OCI-LY7 (cell line): ENCODE data around the gene PON1. TPM values are rescaled to one million over a fixed set of nuclear protein-coding genes. Genes with fewer than 3 reads are reported as not detected.

ENCODE experiments used
- BruUV-seq: library from RNA; stranded (reverse); fragments of 400-500 nt; replicated peaks from 2 replicates; lab custom pipeline; 2021; lab: Mats Ljungman, UMichigan
- CTCF ChIA-PET: fragments of 300-600 bp; sonication (Branson Sonifier 250); formaldehyde crosslinking; loops from one replicate; lab custom pipeline; 2022; ENCODE audit warnings: antibody characterized with exemption; ENCODE audit not compliant: unreplicated experiment; lab: Charles Lee
- POLR2A ChIA-PET: fragments of 300-600 bp; sonication (Branson Sonifier 250); formaldehyde crosslinking; loops from one replicate; lab custom pipeline; 2022; ENCODE audit warnings: antibody characterized with exemption; lab: Charles Lee
- DNase-seq: peaks from one replicate; pipeline ENCODE4 v3.0.0-alpha.2; 2015; ENCODE audit warnings: low spot score
- H2AFZ ChIP-seq: fragments of 200-600 bp; sonication (generic), shearing (Covaris generic); 2 replicates; pipeline ENCODE4 v1.6.1; 2014; ENCODE audit warnings: mild to moderate bottlenecking, antibody characterized with exemption, low read length, moderate library complexity
- H3K27ac ChIP-seq: fragments of 200-600 bp; sonication (generic); 2 replicates; pipeline ENCODE4 v1.5.1; 2014; ENCODE audit warnings: mixed run types, low read depth, mild to moderate bottlenecking, moderate library complexity, low read length, inconsistent platforms; ENCODE audit not compliant: poor library complexity, severe bottlenecking
- H3K36me3 ChIP-seq: fragments of 200-600 bp; sonication (generic); 2 replicates; pipeline ENCODE4 v1.6.1; 2014; ENCODE audit warnings: mild to moderate bottlenecking, antibody characterized with exemption, low read length, moderate library complexity, mixed read lengths; ENCODE audit not compliant: insufficient read depth
- H3K4me1 ChIP-seq: fragments of 200-600 bp; sonication (generic); 2 replicates; pipeline ENCODE4 v1.5.1; 2014; ENCODE audit warnings: mild to moderate bottlenecking, low read length; ENCODE audit not compliant: insufficient read depth, poor library complexity, severe bottlenecking
- H3K4me2 ChIP-seq: fragments of 200-600 bp; sonication (generic); 2 replicates; pipeline ENCODE4 v1.6.1; 2014; ENCODE audit warnings: mild to moderate bottlenecking, low read length
- H3K4me3 ChIP-seq: fragments of 200-600 bp; sonication (generic); 2 replicates; pipeline ENCODE4 v1.5.1; 2014; ENCODE audit warnings: mild to moderate bottlenecking, low read depth, low read length; ENCODE audit not compliant: poor library complexity, severe bottlenecking
- H3K79me2 ChIP-seq: fragments of 200-600 bp; sonication (generic); 2 replicates; pipeline ENCODE4 v1.6.1; 2016; ENCODE audit warnings: low read depth, mild to moderate bottlenecking, low read length, moderate library complexity, mixed read lengths; ENCODE audit not compliant: insufficient read depth
- H3K9me2 ChIP-seq: fragments of 200-600 bp; sonication (generic); 2 replicates; pipeline ENCODE4 v1.6.1; 2016; ENCODE audit warnings: mild to moderate bottlenecking, low read length, mixed read lengths; ENCODE audit not compliant: insufficient read depth
- H3K9me3 ChIP-seq: fragments of 200-600 bp; sonication (generic); 2 replicates; pipeline ENCODE4 v1.6.1; 2014; ENCODE audit warnings: mild to moderate bottlenecking, mixed run types, low read length, mixed read lengths
- H4K20me1 ChIP-seq: fragments of 200-600 bp; sonication (generic); 2 replicates; pipeline ENCODE4 v1.6.1; 2014; ENCODE audit warnings: mild to moderate bottlenecking, antibody characterized with exemption, low read length, moderate library complexity, mixed read lengths; ENCODE audit not compliant: insufficient read depth
- CTCF ChIP-seq: fragments of 200-600 bp; sonication (generic); conservative IDR thresholded peaks from 2 replicates; pipeline ENCODE4 v1.5.1; 2014; ENCODE audit warnings: mild to moderate bottlenecking, antibody characterized with exemption, low read length, moderate library complexity, mixed read lengths
- EZH2phosphoT487 ChIP-seq: fragments of 200-600 bp; sonication (generic); IDR thresholded peaks from 2 replicates; pipeline ENCODE4 v1.6.1; 2018; ENCODE audit warnings: low read depth, borderline replicate concordance, mild to moderate bottlenecking, mixed run types, antibody characterized with exemption, low read length, moderate library complexity, mixed read lengths
- intact Hi-C: fragments of 100-400 bp; cut with micrococcal nuclease; formaldehyde crosslinking; loops from one replicate; pipeline ENCODE4 v1.10.0; 2022; ENCODE audit not compliant: unreplicated experiment
- total RNA-seq, 2 experiments: library from RNA; depleted of rRNA in 1 of 2; stranded (reverse); fragments of >200 nt in 1 of 2; shearing (Covaris generic) in 1 of 2; gene quantifications; 2 replicates each; pipeline ENCODE4 v1.2.3, GENCODE V29; 2014 to 2022

The PON1 gene
- total RNA-seq, 2 experiments from 2014 or later, result not detected

- Histone ChIP-seq H4K20me1 (no peaks in the 10 kb centered on the region), H2AFZ (no peak overlapping the region), H3K27ac (no peak overlapping the region)
These were observed 6.6 kb upstream of the PON1 start for GRCh38 chr7:95330961-95331337.

DNA sequence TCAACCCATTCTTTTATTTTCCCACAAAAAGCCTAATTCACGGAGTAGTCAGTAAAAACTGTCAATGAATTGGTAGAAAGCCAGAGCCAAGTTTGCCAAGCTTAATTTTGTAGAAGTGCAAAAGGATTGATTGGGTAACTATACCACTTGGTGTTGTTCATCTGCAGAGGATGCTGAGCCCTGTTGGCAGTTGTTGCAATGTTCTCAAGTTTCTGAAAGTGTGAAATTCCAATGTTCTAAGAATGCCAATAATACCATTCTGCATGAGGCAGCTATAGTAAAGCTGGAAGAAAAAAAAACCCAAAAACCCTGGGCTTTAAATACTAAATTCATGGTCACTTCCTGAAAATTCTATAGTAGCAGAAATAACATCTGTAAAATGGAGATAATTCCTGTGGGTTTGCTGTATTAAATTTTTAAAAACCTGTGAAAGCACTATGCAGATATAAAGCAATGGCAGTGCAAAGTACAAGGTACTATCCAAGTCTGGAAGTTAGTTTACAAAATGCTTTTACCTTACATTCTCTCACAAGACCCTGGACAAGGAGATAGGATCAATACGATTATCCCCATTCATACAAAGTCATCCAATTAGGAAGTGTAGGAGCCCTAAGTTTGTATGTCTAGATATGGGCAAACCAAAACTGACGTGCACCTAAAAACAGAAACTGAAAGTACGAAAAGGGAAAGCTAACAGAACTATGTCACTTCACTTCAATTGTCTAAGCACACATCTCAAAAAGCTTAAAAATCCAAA lies 6.0 kb upstream of the PON1 start:
- POLR2A ChIA-PET, result no interaction called here
- Histone ChIP-seq H3K9me3 (no peaks in the 10 kb centered on the region), H3K9me2 (no peaks in the 10 kb centered on the region), H2AFZ (no peak overlapping the region), H3K79me2 (no peaks in the 10 kb centered on the region), H4K20me1 (no peaks in the 10 kb centered on the region), H3K4me3 (no peak overlapping the region), H3K4me2 (no peak overlapping the region), H3K27ac (no peak overlapping the region), H3K4me1 (no peaks in the 10 kb centered on the region), H3K36me3 (no peaks in the 10 kb centered on the region)
- no peak for DNase-seq
- intact Hi-C loops, result no loop called here
- TF ChIP-seq EZH2phosphoT487, result no peak
- no peak for TF ChIP-seq CTCF
- no TSS peak for BruUV-seq
- CTCF ChIA-PET, result no interaction called here

More at GRCh38 chr7:95330961-95331337, 6.6 kb upstream of the PON1 start:
- BruUV-seq, result no TSS peak
- intact Hi-C loops, result no loop called here
- no peak overlapping the region for H3K4me3 ChIP-seq
- no peaks in the 10 kb centered on the region for H3K79me2 ChIP-seq
- ChIA-PET POLR2A (no interaction called here), CTCF (no interaction called here)
- no peaks in the 10 kb centered on the region for H3K9me3 ChIP-seq
- TF ChIP-seq EZH2phosphoT487, result no peak
- TF ChIP-seq CTCF, result no peak
- H3K36me3 ChIP-seq, result no peaks in the 10 kb centered on the region
- DNase-seq, result no peak
- no peak overlapping the region for H3K4me2 ChIP-seq
- H3K4me1 ChIP-seq, result no peaks in the 10 kb centered on the region
- no peaks in the 10 kb centered on the region for H3K9me2 ChIP-seq

GRCh38 chr7:95327356-95327755 lies 3.0 kb upstream of the PON1 start:
- no peak for DNase-seq
- H3K4me3 ChIP-seq, result no peak overlapping the region
- POLR2A ChIA-PET, result no interaction called here
- no peak overlapping the region for H3K27ac ChIP-seq
- no peaks in the 10 kb centered on the region for H3K9me3 ChIP-seq
- H2AFZ ChIP-seq, result no peak overlapping the region
- H3K36me3 ChIP-seq, result no peaks in the 10 kb centered on the region
- no peaks in the 10 kb centered on the region for H3K79me2 ChIP-seq
- no peaks in the 10 kb centered on the region for H3K4me1 ChIP-seq
- no peaks in the 10 kb centered on the region for H4K20me1 ChIP-seq
- TF ChIP-seq EZH2phosphoT487, result no peak
- CTCF ChIA-PET, result interaction anchor here (0.6 kb wide), 1 partner anchor 884 kb away, joined by 5 read pairs; no protein-coding TSS in a partner anchor
- no TSS peak for BruUV-seq
- H3K9me2 ChIP-seq, result no peaks in the 10 kb centered on the region
- intact Hi-C loops, result no loop called here
- no peak overlapping the region for H3K4me2 ChIP-seq
